Suppressor macrophage treated with lipopolysaccharide for 4 hours (primary cell): ENCODE data around the gene KRTAP3-2.

Source experiments
- DNase-seq: peaks from one replicate; pipeline ENCODE4 v3.0.0-alpha.2; 2020

Gene KRTAP3-2

GRCh38 chr17:41009936-41010335 lies 10.2 kb upstream of the KRTAP3-2 start:
- DNase-seq, result no peak

- DNase-seq, result no peak
These were observed 9.6 kb upstream of the KRTAP3-2 start for GRCh38 chr17:41009301-41009760.

DNA sequence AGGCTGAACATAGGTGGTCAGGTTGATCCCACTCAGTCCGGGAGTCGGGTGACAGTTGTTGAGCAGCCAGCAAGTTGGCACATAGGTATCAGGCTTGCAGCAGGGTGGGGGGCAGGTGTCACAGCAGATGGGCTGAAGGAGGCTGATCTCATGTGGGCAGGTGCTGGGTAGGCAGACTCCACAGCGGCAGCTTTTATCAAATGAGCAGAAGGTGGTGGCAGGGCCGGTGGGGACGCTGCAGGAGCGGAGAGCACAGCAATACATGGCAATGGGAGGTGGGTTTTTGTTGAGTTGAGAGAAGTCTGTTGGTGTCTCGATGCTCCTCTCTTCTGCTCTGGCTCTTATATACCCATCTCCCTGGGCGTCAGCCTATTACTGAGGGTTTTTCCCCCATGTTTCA lies 9.1 kb upstream of the KRTAP3-2 start, which contains the start of gene KRTAP3-1:
TSS of gene KRTAP3-1 (minus strand) at position 318 of the 400 bp plus-strand sequence. CDS start at position 264, 54 bp downstream.
- DNase-seq, result no peak

DNA sequence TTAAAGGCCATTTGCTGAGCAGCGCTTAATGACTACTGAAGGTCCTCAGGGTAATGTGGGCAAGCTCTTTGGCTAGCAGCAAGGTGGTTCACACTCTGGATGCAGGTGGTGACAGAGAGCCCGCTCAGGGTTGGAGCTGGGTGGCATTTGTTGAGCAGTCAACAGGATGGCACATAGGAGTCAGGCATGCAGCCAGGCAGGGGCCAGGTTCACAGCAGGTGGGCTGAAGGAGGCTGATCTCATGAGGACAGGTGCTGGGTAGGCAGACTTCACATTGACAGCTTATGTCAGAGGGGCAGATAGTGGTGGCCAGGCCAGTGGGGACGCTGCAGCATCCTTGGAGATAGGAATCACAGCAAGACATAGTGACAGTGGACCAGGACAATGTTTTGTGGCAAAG lies 4.7 kb upstream of the KRTAP3-2 start:
- no peak for DNase-seq

DNA sequence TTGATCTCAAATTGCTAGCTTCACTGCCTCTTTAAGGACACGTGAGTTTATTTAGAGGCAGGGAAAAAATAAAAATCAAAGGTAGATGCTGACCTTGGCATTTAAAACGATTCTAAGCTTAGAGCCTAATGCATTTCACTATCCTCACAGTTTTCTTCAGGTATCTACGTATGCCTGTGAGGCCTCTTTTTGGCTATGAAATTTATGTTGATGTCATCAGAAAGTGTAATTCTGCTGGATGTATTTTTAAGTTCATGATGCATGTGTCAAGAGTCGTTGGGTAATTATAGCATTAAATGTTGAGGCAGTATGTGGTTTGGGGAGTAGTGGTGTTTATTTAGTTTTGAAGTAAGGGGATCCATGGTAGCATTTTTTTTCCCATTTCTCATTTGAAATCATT lies 4.2 kb upstream of the KRTAP3-2 start:
- no peak for DNase-seq

GRCh38 chr17:41002814-41003213 lies 3.1 kb upstream of the KRTAP3-2 start:
- DNase-seq, result peak; percentile 37

DNA sequence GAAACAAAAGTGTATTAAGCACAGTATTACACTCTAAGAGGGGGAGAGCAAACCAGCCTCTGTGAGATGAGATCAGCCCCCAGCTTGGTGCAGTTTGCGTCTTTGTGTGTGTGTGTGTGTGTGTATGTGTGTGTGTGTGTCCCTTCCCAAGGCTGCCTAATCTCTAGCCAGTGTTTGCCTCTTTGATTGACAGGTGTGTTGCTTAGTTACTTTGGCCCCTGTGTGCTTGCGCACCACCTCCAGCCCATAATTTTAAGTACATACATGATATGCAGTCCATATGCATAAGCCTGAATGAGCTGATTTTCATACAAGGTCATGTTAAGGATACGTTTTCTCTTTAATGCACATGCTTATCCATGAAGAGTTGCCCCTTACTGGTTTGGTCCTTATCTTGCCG lies 2.1 kb upstream of the KRTAP3-2 start:
- DNase-seq, result no peak

DNA sequence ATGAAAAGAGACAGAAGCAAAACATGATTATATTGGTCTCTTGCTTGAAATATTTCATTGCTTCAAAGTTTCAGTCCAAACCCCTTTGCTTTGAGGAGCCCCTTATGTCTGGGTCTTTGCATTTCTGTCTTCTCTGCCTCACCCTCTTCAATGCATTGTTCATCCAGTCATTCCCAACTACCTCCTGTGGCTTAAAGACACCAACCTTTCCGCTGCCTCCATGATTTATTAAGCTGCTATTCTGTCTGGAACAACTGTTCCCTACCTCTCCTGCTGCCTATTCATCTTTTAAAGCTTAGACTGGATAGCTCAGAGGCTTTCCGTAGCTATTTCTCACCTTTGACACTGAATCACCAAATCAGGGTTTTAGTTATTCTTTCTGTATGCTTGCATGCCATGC lies 2.3 kb downstream of the KRTAP3-2 start:
- DNase-seq, result no peak

- DNase-seq, result no peak
These were observed 2.9 kb downstream of the KRTAP3-2 start for GRCh38 chr17:40996829-40997228.

GRCh38 chr17:40995116-40995515 lies 4.6 kb downstream of the KRTAP3-2 start:
- no peak for DNase-seq

DNA sequence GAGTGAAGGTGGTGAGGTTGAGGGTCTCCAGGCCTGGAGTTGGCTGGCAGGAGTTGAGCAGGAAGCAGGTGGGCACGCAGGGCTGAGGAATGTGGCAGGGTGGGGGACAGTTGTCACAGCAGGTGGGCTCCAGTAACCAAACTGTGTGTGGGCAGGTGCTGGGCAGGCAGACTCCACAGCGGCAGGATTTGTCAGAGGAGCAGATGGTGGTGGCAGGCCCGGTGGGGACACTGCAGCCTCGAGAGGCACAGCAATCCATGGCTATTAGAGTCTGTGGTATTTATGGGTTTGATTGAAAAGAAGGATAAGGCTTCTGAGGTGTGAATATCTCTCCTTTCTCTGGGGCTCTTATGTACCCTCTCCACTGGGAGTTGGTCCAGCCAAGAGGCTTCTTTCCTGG lies 5.9 kb downstream of the KRTAP3-2 start, which contains the start of gene KRTAP3-3:
TSS of gene KRTAP3-3 (minus strand) at position 326 of the 400 bp plus-strand sequence. CDS start at position 259, 67 bp downstream.
- no peak for DNase-seq

- no peak for DNase-seq
These were observed 6.6 kb downstream of the KRTAP3-2 start for GRCh38 chr17:40993084-40993483.

- DNase-seq, result no peak
These were observed 7.0 kb downstream of the KRTAP3-2 start for GRCh38 chr17:40992666-40993065.

DNA sequence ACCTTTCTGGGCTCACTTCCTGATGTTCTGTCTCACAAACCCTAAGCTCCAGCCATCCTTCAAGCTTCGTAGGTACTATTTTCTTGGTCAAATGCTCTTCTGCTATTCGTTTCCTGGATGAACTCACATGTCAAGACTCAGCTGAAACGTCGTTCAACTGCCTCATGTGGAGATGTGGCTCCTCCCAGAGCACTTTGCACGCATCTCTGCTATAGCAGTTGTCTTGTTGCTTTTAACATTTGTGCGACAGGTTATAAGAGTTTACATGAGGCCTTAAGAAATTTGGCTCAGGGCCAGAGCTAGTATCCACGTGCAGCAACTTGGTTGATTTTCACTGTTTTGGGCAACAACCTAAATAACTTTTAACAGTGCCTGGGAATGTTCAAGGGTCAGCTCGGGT lies 12.8 kb downstream of the KRTAP3-2 start:
- no peak for DNase-seq

DNA sequence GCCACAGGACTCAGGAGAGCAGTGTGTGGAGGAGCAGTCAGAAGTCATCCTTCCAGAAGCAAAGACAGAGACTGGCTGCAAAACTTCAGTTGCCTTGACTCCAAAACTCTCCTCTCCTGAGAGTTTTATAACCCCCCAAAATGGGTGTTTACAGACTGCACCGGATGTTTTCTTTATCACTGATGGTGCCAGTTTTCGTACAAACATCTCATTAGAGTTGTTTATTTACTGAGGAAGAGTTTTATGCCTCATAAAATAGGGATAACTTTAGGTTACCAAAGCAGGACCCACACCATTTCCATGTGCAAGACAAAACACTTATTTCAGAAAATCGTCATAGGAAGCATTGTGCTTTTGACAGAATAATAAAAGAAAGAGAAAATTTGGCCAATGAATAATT lies 15.5 kb downstream of the KRTAP3-2 start, which contains the start of gene KRT40:
TSS of gene KRT40 (minus strand) at position 101 of the 400 bp plus-strand sequence. CDS start at position 48, 53 bp downstream.
- DNase-seq, result no peak

- DNase-seq, result no peak
These were observed 18.6 kb downstream of the KRTAP3-2 start for GRCh38 chr17:40981115-40981514.

GRCh38 chr17:40980596-40980995 lies 19.1 kb downstream of the KRTAP3-2 start:
- DNase-seq, result no peak

DNA sequence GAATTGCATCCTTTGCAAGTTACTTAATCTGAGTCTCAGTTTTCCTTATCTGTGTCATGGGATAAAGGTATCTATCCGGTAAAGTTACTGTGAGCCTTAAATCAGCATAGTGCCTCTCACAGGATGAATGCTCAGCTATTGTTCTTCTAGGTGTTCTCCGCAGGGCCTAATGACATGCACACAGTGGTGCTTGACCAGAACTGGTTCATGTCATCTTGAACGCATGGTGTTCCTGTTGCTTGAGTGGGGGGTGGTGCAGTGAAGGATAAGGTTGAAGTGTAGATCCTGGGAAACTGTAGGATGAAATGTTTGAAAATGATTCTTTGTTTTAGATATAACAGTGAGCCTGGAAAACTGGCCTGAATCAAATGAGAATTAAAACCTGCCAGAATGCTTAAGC lies 19.6 kb downstream of the KRTAP3-2 start:
- DNase-seq, result no peak

GRCh38 chr17:40978575-40979151 lies 21.0 kb downstream of the KRTAP3-2 start:
- no peak for DNase-seq

GRCh38 chr17:40975516-40975915 lies 24.2 kb downstream of the KRTAP3-2 start:
- no peak for DNase-seq

DNA sequence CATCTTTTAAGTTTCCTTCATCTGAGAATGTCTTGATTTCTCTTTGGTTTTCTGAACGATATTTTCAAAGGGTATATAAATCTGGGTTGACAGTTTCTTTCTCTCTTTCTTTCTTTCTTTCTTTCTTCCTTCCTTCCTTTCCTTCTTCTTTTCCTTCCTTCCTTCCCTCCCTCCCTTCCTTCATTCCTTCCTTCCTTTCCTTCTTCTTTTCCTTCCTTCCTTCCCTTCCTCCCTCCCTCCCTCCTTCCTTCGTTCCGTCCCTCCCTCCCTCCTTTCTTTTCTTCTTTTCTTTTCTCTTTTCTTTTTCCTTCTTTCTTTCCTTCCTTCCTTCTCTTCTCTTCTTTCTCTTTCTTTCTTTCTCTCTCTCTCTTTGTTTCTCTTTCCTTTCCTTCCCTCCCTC lies 25.3 kb downstream of the KRTAP3-2 start:
- DNase-seq, result no peak

GRCh38 chr17:40967582-40967981 lies 32.1 kb downstream of the KRTAP3-2 start:
- DNase-seq, result no peak

- no peak for DNase-seq
These were observed 32.9 kb downstream of the KRTAP3-2 start, which contains the start of gene KRT39 for GRCh38 chr17:40966848-40967247. KRT39 (minus strand) TSS chr17:40966948; CDS start chr17:40966856, 92 bp downstream.

DNA sequence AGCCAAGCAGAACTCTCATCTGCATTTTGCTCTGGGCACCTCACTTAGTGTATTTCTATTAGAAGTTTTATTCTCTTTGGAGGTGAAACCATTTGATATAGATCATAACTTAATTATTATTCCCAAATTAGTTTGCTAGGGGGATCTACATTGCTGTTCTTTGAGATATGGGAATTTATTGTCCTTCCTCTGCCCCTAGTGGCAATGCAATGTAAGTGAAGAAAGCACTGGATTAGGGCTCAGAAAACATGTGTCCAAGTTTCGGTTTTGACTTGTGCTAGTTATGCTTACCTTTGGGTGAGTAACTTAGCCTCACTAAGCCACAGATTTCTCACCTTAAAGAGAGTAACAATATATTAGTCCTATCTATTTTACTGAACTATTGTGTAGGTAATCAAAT lies 35.9 kb downstream of the KRTAP3-2 start:
- DNase-seq, result peak; percentile 45

GRCh38 chr17:40962059-40962561 lies 37.6 kb downstream of the KRTAP3-2 start:
- DNase-seq, result no peak
